HG02571 (cell line): Measurements from ENCODE around the gene FLVCR1.

Experiments
- ATAC-seq: cut with Tn5 transposase; IDR thresholded peaks from one replicate; pipeline ENCODE4 v1.9.1; 2021; ENCODE audit warnings: mild to moderate bottlenecking, moderate library complexity; ENCODE audit not compliant: unreplicated experiment

FLVCR1 gene

DNA sequence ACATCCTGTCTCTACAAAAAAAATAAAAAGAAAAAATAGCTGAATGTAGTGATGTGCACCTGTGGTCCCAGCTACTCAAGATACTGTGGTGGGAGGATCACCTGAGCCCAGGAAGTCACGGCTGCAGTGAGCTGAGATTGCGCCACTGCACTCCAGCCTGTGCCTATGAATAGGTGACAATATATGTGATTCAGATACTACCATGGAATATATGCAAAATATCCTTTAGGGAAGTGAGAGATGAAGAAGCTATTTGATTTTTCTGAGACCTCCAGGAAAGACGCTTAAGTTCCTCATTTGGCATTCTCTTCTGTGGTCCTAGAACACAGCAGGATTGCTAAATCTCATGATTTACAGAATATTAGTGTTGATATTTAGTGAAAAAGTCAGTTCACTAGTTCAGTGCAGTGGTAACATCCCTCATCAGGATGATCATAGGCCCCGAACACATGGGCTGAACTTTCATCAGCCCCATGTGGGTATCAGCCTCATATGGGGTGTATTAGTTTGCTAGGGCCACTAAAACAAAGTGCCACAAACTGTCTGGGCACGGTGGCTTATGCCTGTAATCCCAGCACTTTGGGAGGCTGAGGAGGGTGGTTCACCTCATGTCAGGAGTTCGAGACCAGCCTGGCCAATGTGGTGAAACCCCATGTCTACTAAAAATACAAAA, 86.3 kb downstream of the FLVCR1 start:
- ATAC-seq, result no peak

DNA sequence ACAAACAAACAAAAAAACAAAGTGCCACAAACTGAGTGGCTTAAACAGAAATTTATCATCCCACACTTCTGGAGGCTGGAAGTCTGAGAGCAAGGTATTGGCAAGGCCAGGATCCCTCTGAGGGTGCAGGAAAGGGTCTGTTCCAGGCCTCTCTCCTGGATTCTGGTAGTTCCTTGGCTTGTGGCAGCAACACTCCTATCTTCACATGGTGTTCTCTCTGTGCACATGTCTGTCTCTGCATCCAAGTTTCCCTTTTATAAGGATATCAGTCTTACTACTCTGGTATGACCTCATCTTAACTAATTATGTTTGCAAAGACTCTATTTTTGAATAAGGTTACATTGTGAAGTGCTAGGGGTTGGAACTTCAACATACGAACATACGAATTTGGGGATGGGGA, 87.0 kb downstream of the FLVCR1 start:
- no peak for ATAC-seq

GRCh38 chr1:212945463-212946160, 87.5 kb downstream of the FLVCR1 start:
- no peak for ATAC-seq

DNA sequence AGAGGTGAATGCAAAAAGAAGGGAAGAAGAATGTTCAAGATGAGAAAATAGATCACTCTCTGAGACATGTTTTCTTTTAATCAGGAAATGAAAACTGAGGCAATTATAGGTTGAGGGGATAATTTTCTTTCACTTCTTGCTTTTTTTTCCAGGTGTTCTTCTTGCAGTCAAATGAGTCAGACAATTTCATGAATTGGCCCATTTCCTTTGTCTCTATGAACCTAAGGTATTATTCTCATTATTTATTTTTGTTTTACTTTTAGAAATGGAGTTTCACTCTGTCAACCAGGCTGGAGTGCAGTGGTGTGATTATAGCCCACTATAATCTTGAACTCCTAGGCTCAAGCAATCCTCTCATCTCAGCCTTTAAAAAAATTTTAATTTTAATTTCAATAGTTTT, 88.8 kb downstream of the FLVCR1 start:
- no peak for ATAC-seq
